GM18519 (cell line): ENCODE results near the gene LRRC52.

Source experiments
- ATAC-seq: cut with Tn5 transposase; IDR thresholded peaks from one replicate; pipeline ENCODE4 v1.9.1; 2021; ENCODE audit warnings: mild to moderate bottlenecking, moderate library complexity; ENCODE audit not compliant: unreplicated experiment, low FRiP score

Gene LRRC52

GRCh38 chr1:165536016-165536415 is 7.8 kb upstream of the LRRC52 start:
- no peak for ATAC-seq

DNA sequence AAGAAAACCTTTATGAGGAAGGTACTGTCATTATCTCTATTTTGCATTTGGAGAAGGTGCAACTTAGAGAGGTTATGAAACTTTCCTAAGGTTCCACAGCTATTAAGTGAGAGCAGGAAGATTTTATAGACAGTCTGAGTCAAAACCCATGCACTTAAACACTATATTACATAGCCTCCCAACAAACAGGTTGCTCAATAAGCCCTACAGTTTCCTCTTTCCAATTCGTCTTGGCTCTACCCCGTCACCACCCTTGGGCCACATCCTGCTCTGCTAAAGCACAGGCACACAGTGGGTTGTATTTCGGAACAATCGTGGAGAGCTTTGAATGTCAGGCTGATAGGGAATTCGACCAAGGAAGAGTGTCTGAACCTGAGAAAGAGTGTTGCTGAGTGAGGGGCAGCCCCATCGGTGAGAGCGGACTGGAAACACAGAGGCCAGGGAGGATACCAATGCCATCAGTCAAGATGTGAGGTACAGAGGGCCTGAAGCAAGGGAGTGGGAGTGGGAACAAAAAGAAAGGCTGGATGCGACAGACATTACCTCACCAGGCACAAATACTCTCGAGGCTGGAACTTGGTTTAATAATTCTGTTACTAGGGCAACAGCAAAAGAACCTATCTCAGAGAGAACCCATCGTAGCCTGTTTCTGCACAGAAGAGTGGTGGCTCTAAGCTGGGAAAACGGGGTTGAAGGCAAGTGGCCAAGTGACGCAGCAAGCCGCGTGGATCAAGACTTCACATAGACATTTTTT is 6.3 kb upstream of the LRRC52 start:
- ATAC-seq: no peak

DNA sequence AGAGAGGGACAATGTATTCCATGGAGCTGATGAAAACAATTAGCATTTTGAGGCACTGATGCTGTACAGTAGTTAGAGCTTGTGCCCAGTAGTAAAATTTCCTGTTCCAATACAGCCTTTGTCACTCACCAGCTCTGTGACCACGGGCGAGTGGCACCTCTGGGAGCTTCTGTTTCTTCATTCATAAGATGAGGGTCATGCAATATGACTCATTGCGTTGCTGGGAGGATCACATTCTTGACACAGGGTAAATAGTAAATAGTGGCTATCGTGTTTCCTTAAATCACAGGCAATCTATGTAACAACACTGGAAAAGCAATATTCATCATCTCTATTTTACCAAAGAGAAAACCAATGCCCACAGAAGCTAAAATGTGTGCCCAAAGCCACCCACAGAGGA is 4.5 kb upstream of the LRRC52 start:
- no peak for ATAC-seq

DNA sequence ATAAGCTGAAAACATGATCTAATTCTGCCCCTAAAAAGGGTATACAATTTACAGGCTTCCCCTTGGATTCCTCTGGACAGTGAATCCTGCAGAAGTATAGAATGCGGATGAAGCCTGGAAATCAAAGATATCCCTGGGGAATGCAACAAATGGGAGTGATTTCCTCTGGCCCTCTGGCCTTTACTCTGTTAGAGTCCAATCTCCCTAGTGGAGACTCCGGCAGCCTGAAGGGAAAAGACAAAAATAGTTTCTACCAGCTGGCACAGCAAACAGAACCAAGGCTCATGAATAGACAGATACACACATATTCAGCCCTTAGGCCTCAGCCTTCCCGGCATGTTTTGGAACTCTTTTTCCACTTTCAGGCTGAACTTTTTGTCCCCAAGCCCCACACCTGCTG is 3.9 kb upstream of the LRRC52 start:
- ATAC-seq: no peak

DNA sequence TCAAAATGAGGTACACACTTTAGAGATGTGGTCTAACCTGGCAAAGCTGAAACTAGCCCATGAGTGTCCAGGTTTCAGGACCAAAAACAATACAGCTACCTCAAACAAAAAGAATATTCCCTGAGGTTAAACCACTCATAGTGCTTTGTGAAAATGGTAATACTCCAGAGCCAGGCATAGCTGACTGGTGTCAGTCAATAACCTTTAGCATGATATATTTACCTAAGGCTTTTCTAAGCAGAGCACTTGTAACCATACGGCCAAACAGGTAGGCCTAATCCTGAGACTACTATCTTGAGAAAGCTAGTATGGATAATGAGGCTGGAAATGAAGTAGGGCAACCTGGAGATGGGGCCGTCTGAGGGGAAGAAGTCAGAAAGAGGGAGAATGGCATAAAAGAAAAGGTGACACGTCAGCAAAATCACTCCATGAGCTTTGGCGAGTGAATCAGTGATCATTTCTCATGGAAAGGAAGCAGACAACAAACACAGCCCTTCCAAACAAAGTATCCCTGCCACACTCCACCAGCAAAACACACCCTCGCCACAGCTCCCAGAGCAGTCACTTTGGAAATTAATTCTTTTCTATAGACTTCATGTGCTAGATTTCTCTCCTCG is 1.7 kb upstream of the LRRC52 start:
- no peak for ATAC-seq

DNA sequence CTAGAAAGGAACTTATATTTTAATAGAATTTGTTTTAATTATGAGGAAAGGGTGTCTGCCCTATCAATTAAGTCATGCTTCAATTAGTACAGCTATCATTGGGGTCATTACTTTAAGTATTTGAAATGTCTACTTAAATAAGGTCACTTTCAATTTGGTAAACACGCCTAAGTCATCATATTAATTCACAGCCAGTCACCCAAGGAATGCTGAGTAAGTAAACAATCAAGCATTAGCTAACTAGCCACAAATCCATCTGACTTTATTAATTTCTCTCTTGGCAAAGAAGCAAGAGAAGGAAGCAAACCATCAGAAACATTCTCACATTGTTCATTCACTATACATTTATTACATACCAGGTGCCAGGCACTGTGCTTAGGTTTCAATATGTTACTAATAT is 1.2 kb upstream of the LRRC52 start:
- ATAC-seq: no peak

- no peak for ATAC-seq
Measured at GRCh38 chr1:165544996-165545395, 1.2 kb downstream of the LRRC52 start.

DNA sequence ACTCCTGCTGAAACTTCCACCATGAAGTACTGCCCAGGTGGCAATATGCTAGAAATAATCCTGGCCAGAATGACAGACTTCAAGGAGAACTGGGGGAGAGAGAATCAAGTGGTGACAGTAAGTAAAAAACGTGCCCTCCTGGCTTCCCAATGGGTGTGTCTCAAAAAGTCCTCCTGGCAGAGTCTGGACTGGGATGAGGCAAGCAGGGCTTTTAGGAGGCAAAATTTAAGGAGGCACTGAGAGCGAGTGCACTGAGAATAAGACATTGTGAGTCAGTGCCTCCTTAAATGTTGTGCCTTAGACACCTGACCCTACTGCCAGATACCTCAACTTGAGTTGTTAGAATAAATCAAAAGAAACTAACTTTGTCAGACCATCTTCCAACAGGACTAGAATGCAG is 2.2 kb downstream of the LRRC52 start:
- no peak for ATAC-seq

GRCh38 chr1:165549973-165550372 is 6.2 kb downstream of the LRRC52 start:
- no peak for ATAC-seq

GRCh38 chr1:165551469-165551868 is 7.7 kb downstream of the LRRC52 start:
- no peak for ATAC-seq

GRCh38 chr1:165560883-165561656 is 17.3 kb downstream of the LRRC52 start:
- no peak for ATAC-seq

DNA sequence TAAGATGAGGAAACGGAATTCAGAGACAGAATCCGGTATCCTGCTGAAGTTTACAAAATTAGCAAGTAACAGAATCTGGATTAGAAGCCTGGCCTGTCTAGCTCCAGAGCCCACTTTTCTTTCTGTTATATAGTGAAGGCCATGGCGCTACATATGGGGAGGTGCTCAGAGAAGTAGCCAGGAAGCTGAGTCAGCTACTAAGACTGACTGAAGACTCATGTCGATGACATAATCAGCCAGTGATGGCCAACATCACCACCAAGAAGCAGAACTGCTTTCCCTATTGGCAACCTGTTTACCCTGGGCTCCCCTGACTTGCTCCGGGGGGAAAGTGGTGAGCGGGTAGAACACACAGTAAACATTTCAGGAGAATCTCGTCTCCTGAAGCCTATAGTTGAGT is 18.8 kb downstream of the LRRC52 start:
- ATAC-seq: no peak

DNA sequence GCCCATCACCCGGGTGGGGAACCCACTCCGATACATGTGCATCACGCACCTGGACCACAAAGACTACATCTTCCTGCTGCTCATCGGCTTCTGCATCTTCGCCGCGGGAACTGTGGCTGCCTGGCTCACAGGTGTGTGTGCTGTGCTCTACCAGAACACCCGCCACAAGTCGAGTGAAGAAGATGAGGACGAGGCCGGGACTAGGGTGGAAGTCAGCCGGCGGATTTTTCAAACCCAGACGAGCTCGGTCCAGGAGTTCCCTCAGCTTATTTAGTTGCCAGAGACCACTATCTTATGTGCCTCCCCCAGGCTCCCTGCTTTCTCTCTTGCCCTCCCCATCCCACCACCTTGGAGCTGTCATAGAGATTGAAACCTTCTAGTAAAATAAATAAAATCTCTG is 19.8 kb downstream of the LRRC52 start:
- no peak for ATAC-seq

DNA sequence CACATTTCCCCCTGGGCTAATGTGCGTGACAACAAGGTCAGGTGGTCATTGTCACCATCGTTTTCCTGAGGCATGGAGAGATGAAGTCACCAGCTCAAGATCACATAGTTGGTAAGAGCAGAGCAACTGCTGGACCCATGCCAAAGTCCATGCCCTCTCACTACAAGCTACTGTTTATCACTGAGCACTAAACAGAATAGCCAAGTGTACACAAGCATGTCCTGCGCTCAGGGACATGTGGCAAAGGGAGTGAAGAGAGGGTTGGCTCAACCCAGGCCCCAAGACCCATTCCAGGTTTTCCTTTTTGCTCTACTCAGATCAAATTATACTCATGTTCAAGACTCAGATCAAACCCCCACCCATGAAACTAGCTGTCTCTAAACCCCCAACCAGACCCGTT is 20.8 kb downstream of the LRRC52 start:
- ATAC-seq: no peak

- ATAC-seq: no peak
Measured at GRCh38 chr1:165565751-165566490, 22.1 kb downstream of the LRRC52 start.

DNA sequence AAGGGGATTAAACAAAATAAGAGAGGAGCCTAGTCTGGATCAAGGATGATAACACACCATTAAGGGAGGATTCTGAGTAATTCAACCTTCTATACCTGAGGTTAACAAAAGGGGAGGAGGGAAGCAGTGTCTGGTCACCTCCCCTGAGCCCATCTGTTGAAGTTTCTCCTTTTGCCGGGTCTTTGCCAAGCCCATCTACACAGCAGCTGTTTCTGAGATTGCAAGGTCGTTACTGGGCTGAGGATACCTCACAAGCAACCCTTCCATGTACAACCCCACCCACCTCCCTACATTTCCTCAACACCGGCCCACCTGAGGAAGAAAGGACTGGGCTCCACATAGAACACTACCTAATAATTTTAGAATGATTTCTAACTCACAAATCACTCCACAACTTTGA is 26.3 kb downstream of the LRRC52 start:
- no peak for ATAC-seq

DNA sequence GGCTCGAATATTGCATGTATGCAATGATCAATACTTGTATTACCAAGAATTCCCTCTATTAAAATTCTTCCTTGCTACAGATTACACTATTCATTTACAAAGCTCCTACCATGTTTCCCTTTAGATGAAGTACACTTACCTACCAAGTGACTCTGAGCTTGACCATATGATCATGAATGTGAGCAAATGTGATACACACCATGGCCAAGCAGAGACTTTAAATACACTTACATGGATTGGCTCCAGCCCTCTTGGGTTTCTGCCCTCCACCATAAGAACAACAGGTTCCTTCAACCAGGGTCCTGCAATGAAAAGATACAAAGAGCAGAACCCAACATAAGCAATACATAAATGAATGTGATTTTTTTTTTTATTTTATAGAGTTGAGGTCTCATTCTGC is 30.0 kb downstream of the LRRC52 start:
- ATAC-seq: no peak

GRCh38 chr1:165574295-165574694 is 30.5 kb downstream of the LRRC52 start:
- no peak for ATAC-seq

DNA sequence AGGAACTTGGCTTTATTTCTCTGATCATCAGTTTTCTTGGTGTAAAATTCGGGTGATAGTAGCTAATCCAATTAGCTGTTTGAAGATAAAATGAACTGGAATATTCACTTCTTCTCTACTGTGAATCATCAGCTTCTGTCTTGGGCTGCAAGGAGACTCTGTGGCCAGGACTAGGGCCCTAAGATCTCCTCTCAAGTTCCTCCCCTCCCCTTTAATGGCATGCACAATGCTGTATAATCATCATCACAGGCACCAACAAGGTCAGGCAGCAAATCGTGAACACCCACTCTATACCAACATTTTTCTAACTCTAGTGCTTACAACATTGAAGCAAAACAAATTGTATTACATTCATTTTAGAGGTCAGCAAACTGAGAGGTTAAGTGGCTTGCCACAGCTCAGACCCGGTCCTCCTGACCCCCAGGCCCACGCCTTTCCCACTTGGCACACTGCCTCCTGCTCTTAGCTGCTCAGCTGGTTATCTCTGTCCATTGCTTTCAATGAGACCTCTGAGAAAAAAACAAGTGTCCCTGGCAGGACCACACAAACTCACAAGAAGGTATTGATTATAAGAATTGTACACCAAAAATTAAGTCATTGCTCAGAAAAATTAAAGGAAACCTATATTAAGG is 31.8 kb downstream of the LRRC52 start:
- no peak for ATAC-seq

DNA sequence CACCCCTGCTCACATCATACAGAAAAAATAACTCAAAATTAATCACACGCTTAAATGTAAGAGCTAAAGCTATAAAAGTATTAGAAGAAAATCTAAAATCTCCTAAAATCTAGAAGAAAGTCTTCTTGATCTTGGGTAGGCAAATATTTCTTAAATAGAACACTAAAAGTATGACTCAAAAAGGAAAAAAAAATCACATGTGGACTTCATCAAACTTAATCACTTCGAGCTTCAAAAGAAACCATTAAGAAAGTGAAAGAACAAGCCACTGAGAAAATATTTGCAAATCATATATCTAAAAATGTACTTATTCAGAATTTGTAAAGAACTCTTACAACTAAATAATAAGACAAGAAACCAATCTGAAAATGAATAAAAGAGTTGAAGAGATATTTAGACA is 32.7 kb downstream of the LRRC52 start:
- ATAC-seq: no peak

- no peak for ATAC-seq
Measured at GRCh38 chr1:165577707-165578106, 33.9 kb downstream of the LRRC52 start.
